Activated T-helper 17 cell treated with anti-CD3 and anti-CD28 coated beads, Interleukin-2, amount 50 U/mL, for 72 hours (primary cell): ENCODE data around the gene ADAMTS2. TPM values are rescaled to one million over a fixed set of nuclear protein-coding genes. Genes with fewer than 3 reads are reported as not detected.
"Not testable (repeated sequence)": the region's sequence is repeated elsewhere in the genome, so short reads cannot be mapped to it uniquely, and the experiment has no call there.

Experiments
- ATAC-seq: fragments of 150-1000 bp; cut with Tn5 transposase; replicated peaks from 2 replicates; pipeline ENCODE4 v1.10.0; 2021; ENCODE audit warnings: mild to moderate bottlenecking, moderate library complexity
- H3K27ac Mint-ChIP-seq: one replicate; pipeline ENCODE4 v1.8.0; 2022; ENCODE audit warnings: mixed read lengths
- H3K27me3 Mint-ChIP-seq: one replicate; pipeline ENCODE4 v1.8.0; 2022; ENCODE audit warnings: mixed read lengths
- H3K36me3 Mint-ChIP-seq: one replicate; pipeline ENCODE4 v1.8.0; 2022; ENCODE audit warnings: low read depth, mild to moderate bottlenecking, mixed read lengths
- H3K4me1 Mint-ChIP-seq: one replicate; pipeline ENCODE4 v1.8.0; 2022; ENCODE audit warnings: mixed read lengths
- H3K4me3 Mint-ChIP-seq: one replicate; pipeline ENCODE4 v1.8.0; 2022; ENCODE audit warnings: mild to moderate bottlenecking, mixed read lengths
- H3K9me3 Mint-ChIP-seq: one replicate; pipeline ENCODE4 v1.8.0; 2022; ENCODE audit warnings: mixed read lengths
- total RNA-seq, 2 donors: library from RNA; stranded (reverse); gene quantifications; one replicate each; pipeline ENCODE4 v1.2.3, GENCODE V29; 2022

The ADAMTS2 gene
- total RNA-seq, 2 donors from 2014 or later = not detected

GRCh38 chr5:179284751-179285631 is 60.3 kb downstream of the ADAMTS2 start:
- Mint-ChIP-seq H3K9me3 (peaks cover 5% of the 10 kb centered on the region), H3K27ac (no peak overlapping the region), H3K4me3 (no peak overlapping the region), H3K4me1 (no peaks in the 10 kb centered on the region), H3K36me3 (no peaks in the 10 kb centered on the region), H3K27me3 (no peaks in the 10 kb centered on the region)
- no peak for ATAC-seq

DNA sequence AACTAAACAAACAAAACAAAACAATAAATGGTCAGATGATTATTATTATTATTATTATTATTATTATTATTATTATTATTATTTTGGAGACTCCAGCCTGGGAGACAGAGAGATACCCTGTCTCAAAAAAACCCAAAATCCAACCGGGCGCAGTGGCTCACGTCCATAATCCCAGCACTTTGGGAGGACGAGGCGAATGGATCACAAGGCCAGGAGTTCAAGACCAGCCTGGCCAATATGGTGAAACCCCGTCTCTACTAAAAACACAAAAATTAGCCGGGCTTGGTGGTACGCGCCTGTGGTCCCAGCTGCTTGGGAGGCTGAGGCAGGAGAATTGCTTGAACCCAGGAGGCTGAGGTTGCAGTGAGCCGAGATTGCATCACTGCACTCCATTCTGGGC is 61.4 kb downstream of the ADAMTS2 start:
- not testable (repeated sequence) for H3K4me1 Mint-ChIP-seq, H3K36me3 Mint-ChIP-seq, H3K27ac Mint-ChIP-seq, H3K9me3 Mint-ChIP-seq, H3K27me3 Mint-ChIP-seq, ATAC-seq, H3K4me3 Mint-ChIP-seq

DNA sequence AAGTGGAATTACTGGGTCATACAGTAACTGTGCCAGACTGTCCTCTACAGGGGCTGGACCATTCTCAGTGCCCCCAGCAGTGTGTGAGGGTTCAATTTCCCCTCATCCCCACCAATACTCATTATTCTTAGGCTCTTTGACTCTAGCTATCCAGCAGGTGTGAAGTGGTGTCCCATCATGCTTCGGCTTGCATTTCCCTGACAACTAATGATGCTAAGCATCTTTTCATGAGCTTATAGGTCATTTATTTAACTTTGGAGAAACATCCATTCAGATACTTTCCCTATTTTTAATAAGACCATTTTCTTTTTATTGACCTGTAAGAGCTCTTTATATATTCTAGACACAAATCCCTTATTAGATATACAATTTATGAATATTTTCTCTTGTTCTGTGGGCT is 63.6 kb downstream of the ADAMTS2 start:
- H3K27ac Mint-ChIP-seq = no peak overlapping the region
- H3K4me3 Mint-ChIP-seq = no peak overlapping the region
- peaks cover 5% of the 10 kb centered on the region for H3K9me3 Mint-ChIP-seq
- H3K4me1 Mint-ChIP-seq = no peaks in the 10 kb centered on the region
- no peaks in the 10 kb centered on the region for H3K36me3 Mint-ChIP-seq
- H3K27me3 Mint-ChIP-seq = no peaks in the 10 kb centered on the region
- ATAC-seq = no peak

DNA sequence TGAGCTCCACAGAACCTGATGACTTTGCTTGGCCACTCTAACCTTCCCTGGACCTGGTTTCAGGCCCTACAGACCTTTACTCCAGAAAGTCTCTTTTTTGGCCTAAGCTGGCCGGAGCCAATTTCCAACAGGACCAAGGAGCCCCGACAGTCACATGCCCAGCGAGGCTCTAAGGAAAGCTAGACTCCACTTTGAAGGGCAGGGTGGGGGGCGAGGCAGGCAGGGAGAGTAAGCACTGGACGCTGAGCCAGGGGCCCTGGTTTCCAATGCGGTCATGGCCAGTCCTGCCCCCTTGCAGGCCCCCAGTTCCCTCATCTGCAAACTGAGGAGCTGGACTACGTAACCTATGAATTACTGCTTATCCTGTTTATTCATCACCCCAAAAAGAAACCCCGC is 65.2 kb downstream of the ADAMTS2 start:
- Mint-ChIP-seq H3K27ac (no peak overlapping the region), H3K27me3 (no peaks in the 10 kb centered on the region), H3K36me3 (no peaks in the 10 kb centered on the region), H3K4me3 (no peak overlapping the region), H3K4me1 (no peaks in the 10 kb centered on the region), H3K9me3 (peaks cover 5% of the 10 kb centered on the region)
- no peak for ATAC-seq

DNA sequence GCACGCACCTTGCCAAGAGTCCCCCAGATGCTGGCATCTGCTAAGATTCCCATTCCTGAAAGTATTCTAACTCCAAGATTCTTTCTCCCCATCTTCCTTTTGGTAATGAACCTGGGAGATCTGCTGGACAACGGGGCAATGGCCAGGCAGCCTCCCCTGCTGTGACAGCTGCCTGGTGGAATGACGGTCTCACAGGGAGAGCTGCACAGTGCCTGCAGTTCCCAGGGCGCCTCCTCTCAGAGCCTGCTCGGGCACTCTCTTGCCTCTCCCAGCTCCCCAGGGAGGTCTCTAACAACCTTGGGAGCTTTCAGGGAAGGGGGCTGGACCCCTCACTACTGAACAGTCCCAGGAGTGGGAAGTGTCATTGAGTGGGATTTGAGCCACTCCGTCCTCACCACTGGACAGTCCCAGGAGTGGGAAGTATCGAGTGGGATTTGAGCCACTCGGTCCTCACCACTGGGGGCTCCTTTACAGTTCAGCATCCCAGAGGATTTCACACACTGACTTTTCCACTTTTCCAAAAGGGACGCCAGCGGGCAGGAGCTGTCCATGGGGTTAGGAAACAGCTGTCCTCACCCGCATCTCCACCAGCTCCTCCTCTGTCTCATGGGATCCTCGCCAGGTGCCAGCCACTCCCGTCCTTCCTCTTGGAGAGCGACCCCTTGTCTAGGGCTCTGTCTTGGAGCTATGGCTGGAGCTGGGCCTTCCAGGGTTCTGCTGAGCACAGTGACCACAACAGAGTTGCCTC is 65.7 kb downstream of the ADAMTS2 start:
- Mint-ChIP-seq H3K27me3 (no peaks in the 10 kb centered on the region), H3K27ac (no peak overlapping the region), H3K9me3 (peaks cover 5% of the 10 kb centered on the region), H3K4me3 (no peak overlapping the region), H3K4me1 (no peaks in the 10 kb centered on the region), H3K36me3 (no peaks in the 10 kb centered on the region)
- no peak for ATAC-seq

DNA sequence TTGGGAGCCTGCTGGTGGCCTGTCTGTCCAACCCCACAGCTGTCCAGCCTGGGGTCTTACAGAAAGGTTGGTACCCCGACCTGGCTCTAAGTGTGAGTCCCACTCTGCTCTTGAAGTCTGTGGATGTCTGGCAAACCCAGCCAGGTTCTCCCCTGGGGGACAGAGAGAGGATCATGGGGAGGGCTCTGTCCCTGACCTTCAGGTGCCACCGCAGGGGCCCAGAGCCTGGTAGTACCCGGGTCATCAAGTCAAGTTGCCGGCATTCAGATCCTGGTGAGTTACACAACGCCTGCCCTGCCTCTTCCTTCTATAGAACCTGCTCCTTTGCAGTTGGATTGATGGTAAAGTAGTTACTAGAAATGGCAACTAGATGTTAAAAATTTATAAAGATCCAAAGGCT is 66.7 kb downstream of the ADAMTS2 start:
- Mint-ChIP-seq H3K9me3 (peaks cover 5% of the 10 kb centered on the region), H3K4me3 (no peak overlapping the region), H3K27me3 (no peaks in the 10 kb centered on the region), H3K4me1 (no peaks in the 10 kb centered on the region), H3K27ac (no peak overlapping the region), H3K36me3 (no peaks in the 10 kb centered on the region)
- ATAC-seq = no peak

DNA sequence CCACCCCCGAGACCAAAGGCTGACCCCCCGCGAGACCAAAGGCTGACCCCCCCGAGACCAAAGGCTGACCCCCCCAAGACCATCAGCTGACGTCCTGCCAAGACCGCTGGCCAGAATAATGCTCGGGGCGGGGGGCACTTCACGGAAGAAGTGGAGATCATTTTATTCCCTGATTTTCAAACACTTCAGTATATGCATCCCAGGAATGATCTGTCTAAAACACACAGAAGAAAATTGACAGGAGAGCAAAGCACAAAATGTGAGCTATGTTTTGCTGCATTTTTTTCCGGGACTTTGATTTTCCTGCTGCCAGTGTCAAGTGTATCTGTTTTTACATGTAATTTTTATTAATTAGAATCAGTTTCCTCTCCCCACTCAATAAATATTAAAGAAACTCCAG is 67.1 kb downstream of the ADAMTS2 start:
- ATAC-seq = no peak
- Mint-ChIP-seq H3K4me3 (no peak overlapping the region), H3K27me3 (no peaks in the 10 kb centered on the region), H3K9me3 (peaks cover 5% of the 10 kb centered on the region), H3K27ac (no peak overlapping the region), H3K4me1 (no peaks in the 10 kb centered on the region), H3K36me3 (no peaks in the 10 kb centered on the region)

DNA sequence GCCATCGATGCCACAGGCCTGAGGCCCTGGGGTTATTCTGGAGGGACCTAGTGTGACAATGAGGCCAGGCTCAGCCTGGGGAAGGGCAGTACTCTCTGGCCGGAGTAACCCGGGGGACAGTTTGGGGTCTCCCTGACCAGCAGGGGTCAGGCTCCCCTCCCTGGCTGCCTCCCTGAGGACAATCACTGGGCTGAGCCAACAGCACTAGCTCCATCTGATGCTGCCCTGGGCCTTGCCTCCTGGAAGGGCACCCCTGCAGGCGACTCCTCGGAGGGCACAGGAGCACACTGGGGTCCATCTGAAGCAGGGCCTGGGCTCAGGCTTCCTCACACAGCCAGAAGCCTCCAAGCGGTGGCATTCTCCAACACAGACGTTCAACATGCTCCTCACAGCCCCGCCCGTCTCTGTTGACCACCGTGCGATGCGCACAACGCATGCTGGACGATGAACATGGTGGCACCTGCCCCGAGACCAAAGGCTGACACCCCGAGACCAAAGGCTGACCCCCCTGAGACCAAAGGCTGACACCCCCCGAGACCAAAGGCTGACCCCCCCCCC is 68.3 kb downstream of the ADAMTS2 start:
- Mint-ChIP-seq H3K4me1 (no peaks in the 10 kb centered on the region), H3K4me3 (no peak overlapping the region), H3K36me3 (no peaks in the 10 kb centered on the region), H3K27ac (no peak overlapping the region), H3K27me3 (no peaks in the 10 kb centered on the region), H3K9me3 (no peaks in the 10 kb centered on the region)
- no peak for ATAC-seq

DNA sequence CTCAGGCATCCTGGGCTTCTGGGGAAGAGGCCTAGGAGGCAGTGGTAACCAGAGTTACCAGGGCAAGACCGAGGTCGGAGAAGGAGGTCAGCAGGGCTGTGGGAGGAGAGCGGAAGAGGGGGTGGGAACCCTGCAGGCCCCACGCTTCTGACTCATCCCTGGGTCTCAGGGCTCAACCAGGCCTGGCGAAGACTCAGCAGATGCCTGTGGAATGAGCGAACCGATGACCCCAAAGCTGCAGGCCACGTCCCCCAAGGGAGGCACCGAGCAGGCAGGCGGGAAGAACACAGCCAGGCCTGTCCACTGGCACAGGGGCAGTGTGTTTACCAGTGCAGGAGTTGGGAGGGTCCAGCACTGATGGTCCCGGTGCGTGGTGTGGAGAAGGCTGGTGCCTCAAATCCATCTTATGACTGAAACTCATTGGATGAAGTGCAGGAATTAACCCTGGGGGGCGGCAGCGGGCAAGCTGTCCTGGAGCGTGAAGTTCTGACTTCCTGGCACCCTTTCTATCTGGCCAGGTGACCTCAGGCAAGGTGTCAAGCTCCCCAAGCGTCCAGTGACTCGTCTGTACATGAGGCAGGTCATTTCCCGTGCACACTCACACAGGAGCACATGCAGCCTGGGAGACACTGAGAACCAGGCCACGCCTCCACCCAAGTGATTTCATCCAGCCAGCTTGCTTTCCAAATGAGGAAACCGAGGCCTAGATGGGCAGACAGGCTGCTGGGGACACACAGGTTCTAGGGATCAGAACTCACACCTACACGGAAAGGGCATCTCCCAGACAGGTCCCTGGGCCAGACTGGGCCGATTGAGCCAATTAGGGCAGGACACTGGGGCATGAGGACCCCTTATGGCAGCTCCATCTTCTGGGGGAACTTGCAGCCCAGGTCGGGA is 69.1 kb downstream of the ADAMTS2 start:
- Mint-ChIP-seq H3K4me1 (no peaks in the 10 kb centered on the region), H3K36me3 (no peaks in the 10 kb centered on the region), H3K9me3 (no peaks in the 10 kb centered on the region), H3K27me3 (no peaks in the 10 kb centered on the region), H3K27ac (no peak overlapping the region), H3K4me3 (no peak overlapping the region)
- ATAC-seq = no peak

- H3K4me3 Mint-ChIP-seq = no peak overlapping the region
- no peak overlapping the region for H3K27ac Mint-ChIP-seq
These were observed 69.8 kb downstream of the ADAMTS2 start for GRCh38 chr5:179275381-179275878.

GRCh38 chr5:179274321-179275315 is 70.6 kb downstream of the ADAMTS2 start:
- H3K27me3 Mint-ChIP-seq = no peaks in the 10 kb centered on the region
- H3K9me3 Mint-ChIP-seq = no peaks in the 10 kb centered on the region
- no peaks in the 10 kb centered on the region for H3K36me3 Mint-ChIP-seq
- no peaks in the 10 kb centered on the region for H3K4me1 Mint-ChIP-seq
- H3K27ac Mint-ChIP-seq = no peak overlapping the region
- H3K4me3 Mint-ChIP-seq = no peak overlapping the region
- no peak for ATAC-seq

More at GRCh38 chr5:179275381-179275878, 69.8 kb downstream of the ADAMTS2 start:
- H3K9me3 Mint-ChIP-seq = no peaks in the 10 kb centered on the region
- H3K4me1 Mint-ChIP-seq = no peaks in the 10 kb centered on the region
- no peaks in the 10 kb centered on the region for H3K27me3 Mint-ChIP-seq
- no peaks in the 10 kb centered on the region for H3K36me3 Mint-ChIP-seq
- no peak for ATAC-seq

DNA sequence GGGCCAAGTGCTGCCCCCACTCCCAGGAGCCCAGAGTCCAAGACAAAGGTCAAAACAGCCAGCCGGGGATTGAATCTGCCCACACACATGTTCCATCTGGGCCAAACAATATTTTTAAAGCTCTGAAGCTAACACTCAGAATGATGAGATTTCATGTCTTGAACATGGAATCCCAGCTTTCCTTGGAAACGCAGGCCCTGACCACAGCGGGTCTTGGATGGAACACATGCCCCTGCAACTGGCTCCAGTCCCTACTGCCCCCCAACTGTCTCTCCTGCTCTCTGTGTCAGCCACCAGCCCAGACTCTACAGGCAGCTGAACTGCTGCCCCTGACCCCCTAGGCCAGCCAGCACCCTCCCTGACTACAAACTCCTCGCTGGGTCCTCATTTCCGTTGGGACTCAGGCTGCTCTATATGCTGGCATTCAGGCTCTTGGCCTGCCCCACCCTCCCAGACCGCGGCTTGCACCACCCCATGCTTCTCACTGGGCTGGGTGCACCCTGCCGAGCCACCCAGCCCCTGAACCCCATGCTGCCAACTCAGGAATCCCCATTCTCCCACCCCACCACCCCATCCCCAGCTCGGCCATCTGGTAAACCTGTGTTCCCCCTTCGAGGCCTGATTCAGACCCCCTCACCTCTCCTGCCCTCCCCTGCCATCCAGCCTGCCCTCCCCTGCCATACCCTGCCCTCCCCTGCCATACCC is 71.7 kb downstream of the ADAMTS2 start:
- Mint-ChIP-seq H3K36me3 (no peaks in the 10 kb centered on the region), H3K4me3 (no peak overlapping the region), H3K9me3 (no peaks in the 10 kb centered on the region), H3K27me3 (no peaks in the 10 kb centered on the region), H3K4me1 (no peaks in the 10 kb centered on the region), H3K27ac (no peak overlapping the region)
- no peak for ATAC-seq

DNA sequence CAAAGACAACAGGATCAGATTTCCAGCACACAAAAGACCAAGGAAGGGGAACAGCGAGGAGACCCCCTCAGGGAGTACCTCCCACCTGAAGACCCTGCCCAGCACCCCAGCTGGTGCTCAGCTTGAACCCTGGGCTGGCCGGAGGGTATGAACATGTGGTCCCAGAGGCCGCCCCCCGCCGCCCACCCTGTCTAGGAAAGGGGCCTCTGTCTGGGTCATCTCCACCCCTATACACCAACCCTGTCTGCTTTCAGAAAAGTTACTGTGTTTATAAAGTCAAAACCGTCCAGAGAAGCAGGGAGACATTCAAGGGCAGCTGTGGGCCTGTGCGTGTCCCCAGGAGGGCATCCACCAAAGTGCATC is 72.2 kb downstream of the ADAMTS2 start:
- no peaks in the 10 kb centered on the region for H3K4me1 Mint-ChIP-seq
- H3K27me3 Mint-ChIP-seq = no peaks in the 10 kb centered on the region
- no peaks in the 10 kb centered on the region for H3K9me3 Mint-ChIP-seq
- no peak for ATAC-seq
- H3K27ac Mint-ChIP-seq = no peak overlapping the region
- H3K4me3 Mint-ChIP-seq = no peak overlapping the region
- H3K36me3 Mint-ChIP-seq = no peaks in the 10 kb centered on the region
